Suprapubic skin (tissue), 4 donors: Measurements from ENCODE around the gene ARMC8.

Source experiments
- CTCF ChIP-seq, 2 donors: fragments of 200-600 bp in 1 of 2; fragments of 450-650 bp in 1 of 2; sonication (generic) in 1 of 2; IDR thresholded peaks; one replicate each; pipeline ENCODE4 v1.5.1; 2016 to 2019; ENCODE audit warnings: antibody characterized with exemption in 2 of 2, mild to moderate bottlenecking in 1 of 2, moderate library complexity in 1 of 2
- EP300 ChIP-seq: sonication (generic); formaldehyde crosslinking; IDR thresholded peaks from one replicate; pipeline ENCODE4 v1.6.1; 2017; ENCODE audit warnings: antibody characterized with exemption
- POLR2A ChIP-seq, 2 donors: fragments of 450-650 bp; IDR thresholded peaks; one replicate each; pipeline ENCODE4 v1.6.1; 2017; ENCODE audit warnings: antibody characterized with exemption in 2 of 2, mild to moderate bottlenecking in 2 of 2, moderate library complexity in 2 of 2
- POLR2AphosphoS5 ChIP-seq, 3 donors: sonication (generic); formaldehyde crosslinking; IDR thresholded peaks; one replicate each; pipeline ENCODE4 v1.6.1; 2017; ENCODE audit warnings: antibody characterized with exemption in 3 of 3

GRCh38 chr3:138184994-138185393 lies 2.1 kb upstream of the ARMC8 start:
- TF ChIP-seq POLR2A (IDR thresholded peaks at IDR 0.05): no peak
- no peak for TF ChIP-seq CTCF (IDR thresholded peaks at IDR 0.05)
- no peak for TF ChIP-seq EP300
- no peak for TF ChIP-seq POLR2AphosphoS5 (IDR thresholded peaks at IDR 0.05)
